ENCODE measurements around the gene TRAF4.
"Not testable (repeated sequence)": the region's sequence is repeated elsewhere in the genome, so short reads cannot be mapped to it uniquely, and the experiment has no call there.

TRAF4 gene

DNA sequence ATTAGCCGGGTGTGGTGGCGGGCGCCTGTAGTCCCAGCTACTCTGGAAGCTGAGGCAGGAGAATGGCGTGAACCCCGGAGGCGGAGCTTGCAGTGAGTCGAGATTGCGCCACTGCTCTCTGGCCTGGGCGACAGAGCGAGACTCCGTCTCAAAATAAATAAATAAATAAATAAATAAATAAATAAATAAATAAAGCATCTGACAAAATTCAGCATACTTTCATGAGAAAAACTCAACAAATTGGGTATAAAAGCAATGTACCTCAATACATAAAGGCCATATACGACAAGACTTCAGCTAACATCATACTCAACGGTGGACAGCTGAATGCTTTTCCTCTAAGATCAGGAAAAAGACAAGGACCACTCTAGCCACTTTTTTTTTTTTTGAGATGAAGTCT is 35.8 kb downstream of the TRAF4 start:
- not testable (repeated sequence) for H3K27ac ChIP-seq (ENCODE audit: low read length); H3K27me3 ChIP-seq (ENCODE audit: low read depth, low read length); H3K4me3 ChIP-seq (ENCODE audit: low read depth in 1 of 2, low read length in 2 of 2); H3K36me3 ChIP-seq (ENCODE audit: control insufficient read depth in 1 of 2, insufficient read depth in 2 of 2, low read length in 2 of 2); H3K4me1 ChIP-seq (ENCODE audit: control insufficient read depth in 1 of 2, insufficient read depth in 2 of 2, low read length in 2 of 2); H3K9me3 ChIP-seq (ENCODE audit: control insufficient read depth in 1 of 2, low read length in 2 of 2)

DNA sequence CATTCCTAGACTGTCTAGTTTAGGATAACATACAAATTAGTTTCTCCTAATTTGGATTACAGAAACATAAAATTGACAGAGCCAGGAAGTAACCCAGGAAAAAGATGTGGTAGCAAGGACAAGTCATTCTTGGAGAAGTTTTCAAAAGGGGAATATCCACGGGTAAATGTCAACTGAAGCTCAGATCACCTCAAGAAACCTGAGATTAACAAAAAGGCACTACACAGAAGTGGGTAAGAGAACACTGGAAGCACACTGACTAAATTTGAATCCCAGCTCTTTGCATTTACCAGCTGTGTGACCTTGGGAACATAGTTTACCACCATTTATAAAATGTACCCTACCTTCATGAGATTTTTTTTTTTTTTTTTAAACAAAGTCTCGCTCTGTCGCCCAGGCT is 39.4 kb downstream of the TRAF4 start:
- H3K27ac ChIP-seq (ENCODE audit: low read length) = no peak overlapping the region

DNA sequence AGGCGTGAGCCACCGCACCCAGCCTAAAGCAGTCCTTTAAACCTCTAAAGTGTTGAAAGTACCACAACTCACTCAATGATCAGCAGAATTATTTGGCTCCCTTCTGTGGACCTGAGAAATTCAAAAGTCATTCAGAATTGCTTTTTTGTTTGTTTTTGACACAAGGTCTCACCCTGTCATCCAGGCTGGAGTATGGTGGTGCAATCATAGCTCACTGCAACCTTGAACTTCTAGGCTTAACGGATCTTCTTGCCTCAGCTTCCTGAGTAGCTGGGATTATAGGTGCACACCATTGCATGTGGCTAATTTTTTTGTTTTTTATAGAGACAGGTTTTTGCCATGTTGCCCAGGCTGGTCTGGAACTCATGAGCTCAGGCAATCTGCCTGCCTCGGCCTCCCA is 44.3 kb downstream of the TRAF4 start:
- Histone ChIP-seq H3K4me1 (ENCODE audit: control insufficient read depth in 1 of 2, insufficient read depth in 2 of 2, low read length in 2 of 2) (no peaks in the 10 kb centered on the region), H3K27me3 (ENCODE audit: low read depth, low read length) (no peaks in the 10 kb centered on the region), H3K4me3 (ENCODE audit: low read depth in 1 of 2, low read length in 2 of 2) (no peak overlapping the region), H3K9me3 (ENCODE audit: control insufficient read depth in 1 of 2, low read length in 2 of 2) (no peaks in the 10 kb centered on the region), H3K36me3 (ENCODE audit: control insufficient read depth in 1 of 2, insufficient read depth in 2 of 2, low read length in 2 of 2) (no peaks in the 10 kb centered on the region), H3K27ac (ENCODE audit: low read length) (no peak overlapping the region)

More for the DNA sequence above, 39.4 kb downstream of the TRAF4 start:
- H3K36me3 ChIP-seq (ENCODE audit: control insufficient read depth in 1 of 2, insufficient read depth in 2 of 2, low read length in 2 of 2) = no peaks in the 10 kb centered on the region
- no peaks in the 10 kb centered on the region for H3K27me3 ChIP-seq (ENCODE audit: low read depth, low read length)
- H3K4me1 ChIP-seq (ENCODE audit: control insufficient read depth in 1 of 2, insufficient read depth in 2 of 2, low read length in 2 of 2) = no peaks in the 10 kb centered on the region
- H3K9me3 ChIP-seq (ENCODE audit: control insufficient read depth in 1 of 2, low read length in 2 of 2) = no peaks in the 10 kb centered on the region
- no peak overlapping the region for H3K4me3 ChIP-seq (ENCODE audit: low read depth in 1 of 2, low read length in 2 of 2)

DNA sequence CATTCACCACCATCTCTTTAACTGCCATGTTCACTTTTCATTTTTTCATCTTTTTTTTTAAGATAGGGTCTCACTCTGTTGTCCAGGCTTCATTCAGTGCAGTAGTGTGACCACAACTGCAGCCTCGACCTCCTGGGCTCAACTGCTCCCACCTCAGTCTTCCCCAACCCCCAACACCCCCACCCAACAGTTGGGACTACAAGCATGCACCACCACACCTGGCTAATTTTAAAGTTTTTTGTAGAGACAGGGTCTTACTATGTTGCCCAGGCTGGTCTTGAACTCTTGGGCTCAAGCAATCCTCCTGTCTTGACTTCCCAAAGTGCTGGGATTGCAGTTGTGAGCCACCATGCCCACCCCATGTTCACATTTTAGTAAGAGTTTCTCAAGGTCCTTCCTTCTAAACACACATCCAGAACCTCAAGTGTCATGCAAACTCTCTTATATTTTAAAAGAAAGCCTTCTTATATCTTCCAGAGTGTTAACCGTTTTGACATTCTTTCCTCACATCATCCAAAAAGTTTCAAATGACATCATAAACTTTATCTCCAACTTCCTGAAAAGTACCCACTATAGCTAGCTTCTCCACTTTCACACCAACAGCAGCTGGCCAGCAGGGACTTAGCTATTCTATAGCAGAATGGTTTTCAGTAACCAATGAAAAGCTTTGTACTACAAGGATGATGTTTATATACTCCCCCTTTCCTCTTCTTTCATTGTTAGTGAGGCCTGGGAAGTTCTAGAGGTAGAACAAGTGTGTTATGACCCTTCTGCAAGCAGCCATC is 49.3 kb downstream of the TRAF4 start:
- Histone ChIP-seq H3K27ac (ENCODE audit: low read length) (no peak overlapping the region), H3K4me1 (ENCODE audit: control insufficient read depth in 1 of 2, insufficient read depth in 2 of 2, low read length in 2 of 2) (no peaks in the 10 kb centered on the region), H3K4me3 (ENCODE audit: low read depth in 1 of 2, low read length in 2 of 2) (no peak overlapping the region), H3K9me3 (ENCODE audit: control insufficient read depth in 1 of 2, low read length in 2 of 2) (no peaks in the 10 kb centered on the region), H3K27me3 (ENCODE audit: low read depth, low read length) (no peaks in the 10 kb centered on the region), H3K36me3 (ENCODE audit: control insufficient read depth in 1 of 2, insufficient read depth in 2 of 2, low read length in 2 of 2) (no peaks in the 10 kb centered on the region)

- not testable (repeated sequence) for H3K4me1 ChIP-seq (ENCODE audit: control insufficient read depth in 1 of 2, insufficient read depth in 2 of 2, low read length in 2 of 2); H3K36me3 ChIP-seq (ENCODE audit: control insufficient read depth in 1 of 2, insufficient read depth in 2 of 2, low read length in 2 of 2); H3K9me3 ChIP-seq (ENCODE audit: control insufficient read depth in 1 of 2, low read length in 2 of 2); H3K4me3 ChIP-seq (ENCODE audit: low read depth in 1 of 2, low read length in 2 of 2); H3K27me3 ChIP-seq (ENCODE audit: low read depth, low read length); H3K27ac ChIP-seq (ENCODE audit: low read length)
These were observed 51.1 kb downstream of the TRAF4 start for GRCh38 chr17:28794846-28795441.

DNA sequence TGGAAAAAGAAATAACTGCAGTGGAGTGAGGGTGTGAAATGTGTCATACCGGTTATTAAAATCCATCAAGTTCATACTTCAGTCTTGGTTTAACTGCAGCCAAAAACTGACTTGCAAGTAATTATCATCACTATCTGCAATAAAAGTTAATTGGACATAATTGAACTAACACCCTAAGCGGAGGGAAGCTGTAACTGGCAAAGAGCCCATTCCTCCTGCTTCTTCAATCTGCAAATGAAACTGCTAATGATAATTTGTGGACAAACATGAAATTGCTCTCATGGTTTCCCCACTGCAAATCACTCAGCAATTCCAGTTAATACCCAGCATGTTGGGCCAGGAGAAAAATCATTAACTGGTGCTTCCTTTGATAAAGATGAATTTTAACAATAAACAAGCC is 52.3 kb downstream of the TRAF4 start:
- no peak overlapping the region for H3K4me3 ChIP-seq (ENCODE audit: low read depth in 1 of 2, low read length in 2 of 2)
- no peaks in the 10 kb centered on the region for H3K9me3 ChIP-seq (ENCODE audit: control insufficient read depth in 1 of 2, low read length in 2 of 2)
- H3K4me1 ChIP-seq (ENCODE audit: control insufficient read depth in 1 of 2, insufficient read depth in 2 of 2, low read length in 2 of 2) = no peaks in the 10 kb centered on the region
- H3K27ac ChIP-seq (ENCODE audit: low read length) = no peak overlapping the region
- H3K27me3 ChIP-seq (ENCODE audit: low read depth, low read length) = no peaks in the 10 kb centered on the region
- H3K36me3 ChIP-seq (ENCODE audit: control insufficient read depth in 1 of 2, insufficient read depth in 2 of 2, low read length in 2 of 2) = no peaks in the 10 kb centered on the region

Measured in muscle layer of duodenum (tissue), 2 donors.